Choroid plexus epithelial cell (primary cell): ENCODE data around the gene PTPRE.

Experiments
- DNase-seq: peaks from one replicate; pipeline ENCODE4 v3.0.0-alpha.2; 2010; ENCODE audit warnings: low read depth
- H3K4me3 ChIP-seq: 2 replicates; pipeline ENCODE4 v1.5.1; 2011; ENCODE audit warnings: low read depth, mild to moderate bottlenecking, control low read depth, low read length, moderate library complexity
- CTCF ChIP-seq: conservative IDR thresholded peaks from 2 replicates; pipeline ENCODE4 v1.5.1; 2011; ENCODE audit warnings: low read depth, mild to moderate bottlenecking, control low read depth, inconsistent platforms, low read length, moderate library complexity

The PTPRE gene

GRCh38 chr10:128036746-128037543 lies 130.0 kb downstream of the PTPRE start:
- H3K4me3 ChIP-seq, result no peak overlapping the region
- TF ChIP-seq CTCF, result no peak
- peak; percentile 49 for DNase-seq

- no peak for DNase-seq
These were observed 133.2 kb downstream of the PTPRE start for GRCh38 chr10:128040096-128040495.

GRCh38 chr10:128040681-128041080 lies 133.8 kb downstream of the PTPRE start:
- no peak for DNase-seq
- TF ChIP-seq CTCF, result no peak
- H3K4me3 ChIP-seq, result no peak overlapping the region

More at GRCh38 chr10:128040096-128040495, 133.2 kb downstream of the PTPRE start:
- H3K4me3 ChIP-seq, result no peak overlapping the region
- TF ChIP-seq CTCF, result no peak

- no peak for TF ChIP-seq CTCF
- no peak for DNase-seq
- no peak overlapping the region for H3K4me3 ChIP-seq
These were observed 135.3 kb downstream of the PTPRE start for GRCh38 chr10:128042131-128042610.

GRCh38 chr10:128043259-128044045 lies 136.5 kb downstream of the PTPRE start:
- H3K4me3 ChIP-seq, result no peak overlapping the region
- no peak for DNase-seq
- no peak for TF ChIP-seq CTCF

GRCh38 chr10:128044186-128044585 lies 137.3 kb downstream of the PTPRE start:
- no peak for TF ChIP-seq CTCF
- no peak for DNase-seq

More at GRCh38 chr10:128044186-128044585, 137.3 kb downstream of the PTPRE start:
- H3K4me3 ChIP-seq, result no peak overlapping the region
